HepG2 (cell line): ENCODE results near the gene RASA1. TPM values are rescaled to one million over a fixed set of nuclear protein-coding genes. Genes with fewer than 3 reads are reported as not detected.

Experiments used
- polyA plus RNA-seq, 8 experiments: library from polyadenylated mRNA; depleted of rRNA in 3 of 8; stranded (reverse) in 7 of 8; unstranded in 1 of 8; fragments of >200 nt; fragmentation: Illumina TruSeq in 4 of 8; extraction: Trizol in 4 of 8; gene quantifications; 2 replicates each; pipeline versions ENCODE4 v1.2.1 to v1.2.3, GENCODE V29; 2011 to 2016; ENCODE audit warnings: low read depth in 4 of 8, missing spikeins in 1 of 8, mixed read lengths in 1 of 8; ENCODE audit not compliant: insufficient read depth in 1 of 8
- small RNA-seq, 3 experiments: library from RNA; depleted of rRNA; stranded (forward); fragments of <200 nt; gene quantifications; one replicate each; pipeline ENCODE3, GENCODE V24; 2012; ENCODE audit warnings: low read depth in 2 of 3, low replicate concordance in 1 of 3; ENCODE audit not compliant: insufficient read length in 3 of 3, insufficient read depth in 2 of 3
- total RNA-seq, 5 experiments: library from RNA; depleted of rRNA; stranded (reverse); fragments of >200 nt; fragmentation: Illumina TruSeq; extraction: Trizol; gene quantifications; 2 replicates each; pipeline ENCODE4 v1.2.3, GENCODE V29; 2016; ENCODE audit warnings: low read depth in 1 of 5

RASA1 gene
- total and polyA plus RNA-seq, 2 of the 13 experiments (the other 11 are each of a cell fraction or from before 2014, with no cell fraction given): 19.5 to 20.5 TPM

Small RNA genes lying within 50 kb of the gene (small RNA-seq; reads per million reads assigned to genes)
- gene RN7SL629P (0 reads per million in 3 experiments), gene RNU6-606P (0 reads per million in 3 experiments), gene RNU6-727P (0 reads per million in 3 experiments)

Other genes starting within 250 kb of the RASA1 start
- gene CCNH, start 145.0 kb downstream of the RASA1 start, total RNA-seq (2016; rRNA removed; fragmentation: Illumina TruSeq; extraction: Trizol): 94.3 and 100.0 TPM in 2 replicates
- 38.5 and 42.5 TPM in 2 replicates for gene CCNH, start 145.0 kb downstream of the RASA1 start, polyA plus RNA-seq (2011; rRNA removed)